ENCODE measurements around the gene SPOCD1. TPM values are rescaled to one million over a fixed set of nuclear protein-coding genes. Genes with fewer than 3 reads are reported as not detected.

Gene SPOCD1
- polyA plus RNA-seq, 1 of the 3 experiments (the other 2 are of a cell fraction): 10.7 TPM

DNA sequence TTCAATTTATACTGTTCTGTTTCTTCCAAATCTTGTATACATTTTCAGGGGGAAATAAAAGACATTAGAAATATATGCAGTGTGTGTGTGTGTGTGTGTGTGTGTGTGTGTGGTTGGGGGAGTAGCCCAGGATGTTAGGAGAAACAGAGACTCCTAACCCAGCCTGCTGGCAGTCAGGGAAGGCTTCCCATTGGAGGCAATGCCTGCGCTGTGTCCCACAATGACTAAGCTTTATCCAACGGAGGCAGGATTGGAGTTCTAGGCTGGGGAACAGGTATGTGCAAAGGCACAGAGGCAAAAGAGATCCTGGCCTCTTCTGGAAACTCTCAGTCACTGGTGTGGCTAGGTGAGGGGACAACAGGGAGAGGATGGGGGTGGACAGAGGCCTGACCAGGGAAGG, 35.2 kb downstream of the SPOCD1 start:
- Histone ChIP-seq H3K27ac (ENCODE audit: low read depth in 2 of 2, low read length in 1 of 2) (peak overlapping the region in 1 of 2 experiments; percentile 97; a peak in 2 of 4 replicates), H3K27me3 (ENCODE audit: insufficient read depth) (no peaks in the 10 kb centered on the region), H3K4me1 (ENCODE audit: control insufficient read depth in 1 of 2, insufficient read depth in 2 of 2, low read depth in 1 of 2, low read length in 1 of 2) (peaks cover 21 to 80% of the 10 kb centered on the region in 2 experiments), H3K4me2 (no peak overlapping the region), H4K20me1 (ENCODE audit: insufficient read depth) (no peaks in the 10 kb centered on the region), H3K4me3 (ENCODE audit: low read depth in 2 of 2, low read length in 1 of 2) (no peak overlapping the region), H3K9me3 (no peaks in the 10 kb centered on the region), H3K9me2 (no peaks in the 10 kb centered on the region), H2AFZ (ENCODE audit: low read depth) (no peak overlapping the region), H3K36me3 (replicated peaks in 1 of 2; ENCODE audit: control insufficient read depth in 1 of 2, insufficient read depth in 2 of 2, low read length in 1 of 2) (no peaks in the 10 kb centered on the region), H3K79me2 (ENCODE audit: insufficient read depth) (no peaks in the 10 kb centered on the region), H3F3A (replicated peaks; ENCODE audit: insufficient read depth) (peaks cover 6% of the 10 kb centered on the region), H3K9ac (no peak overlapping the region)
- no peak for DNase-seq
- TF ChIP-seq EP300 (IDR thresholded peaks at IDR 0.05; ENCODE audit: borderline replicate concordance in 1 of 2, low read depth in 1 of 2, low read length in 1 of 2) (no peak), ZBTB33 (IDR thresholded peaks at IDR 0.05; ENCODE audit: borderline replicate concordance, low read depth) (no peak), EZH2phosphoT487 (IDR thresholded peaks at IDR 0.05; ENCODE audit: borderline replicate concordance, low read depth) (no peak), MXI1 (IDR thresholded peaks at IDR 0.05; ENCODE audit: low read depth, low read length) (no peak), RFX5 (IDR thresholded peaks at IDR 0.05; ENCODE audit: low read length) (no peak), FOSL2 (IDR thresholded peaks at IDR 0.05; ENCODE audit: borderline replicate concordance, low read depth) (no peak), MEF2A (IDR thresholded peaks at IDR 0.05; ENCODE audit: borderline replicate concordance, low read depth) (no peak), TAF1 (IDR thresholded peaks at IDR 0.05; ENCODE audit: borderline replicate concordance, low read depth, low read length) (no peak), ELF1 (IDR thresholded peaks at IDR 0.05) (no peak), SMC3 (IDR thresholded peaks at IDR 0.05; ENCODE audit: low read depth, low read length) (no peak), RXRA (IDR thresholded peaks at IDR 0.05; ENCODE audit: borderline replicate concordance, low read depth) (no peak), TEAD4 (IDR thresholded peaks at IDR 0.05; ENCODE audit: borderline replicate concordance, insufficient read depth) (no peak), GABPA (IDR thresholded peaks at IDR 0.05; ENCODE audit: low read depth) (no peak), MAX (IDR thresholded peaks at IDR 0.05; ENCODE audit: low read depth) (no peak), CHD2 (IDR thresholded peaks at IDR 0.05; ENCODE audit: low read length, partially characterized antibody) (no peak)
- TF ChIP-seq, protein P1, sequence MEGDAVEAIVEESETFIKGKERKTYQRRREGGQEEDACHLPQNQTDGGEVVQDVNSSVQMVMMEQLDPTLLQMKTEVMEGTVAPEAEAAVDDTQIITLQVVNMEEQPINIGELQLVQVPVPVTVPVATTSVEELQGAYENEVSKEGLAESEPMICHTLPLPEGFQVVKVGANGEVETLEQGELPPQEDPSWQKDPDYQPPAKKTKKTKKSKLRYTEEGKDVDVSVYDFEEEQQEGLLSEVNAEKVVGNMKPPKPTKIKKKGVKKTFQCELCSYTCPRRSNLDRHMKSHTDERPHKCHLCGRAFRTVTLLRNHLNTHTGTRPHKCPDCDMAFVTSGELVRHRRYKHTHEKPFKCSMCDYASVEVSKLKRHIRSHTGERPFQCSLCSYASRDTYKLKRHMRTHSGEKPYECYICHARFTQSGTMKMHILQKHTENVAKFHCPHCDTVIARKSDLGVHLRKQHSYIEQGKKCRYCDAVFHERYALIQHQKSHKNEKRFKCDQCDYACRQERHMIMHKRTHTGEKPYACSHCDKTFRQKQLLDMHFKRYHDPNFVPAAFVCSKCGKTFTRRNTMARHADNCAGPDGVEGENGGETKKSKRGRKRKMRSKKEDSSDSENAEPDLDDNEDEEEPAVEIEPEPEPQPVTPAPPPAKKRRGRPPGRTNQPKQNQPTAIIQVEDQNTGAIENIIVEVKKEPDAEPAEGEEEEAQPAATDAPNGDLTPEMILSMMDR (IDR thresholded peaks at IDR 0.05): no peak
- TF ChIP-seq, protein P2, sequence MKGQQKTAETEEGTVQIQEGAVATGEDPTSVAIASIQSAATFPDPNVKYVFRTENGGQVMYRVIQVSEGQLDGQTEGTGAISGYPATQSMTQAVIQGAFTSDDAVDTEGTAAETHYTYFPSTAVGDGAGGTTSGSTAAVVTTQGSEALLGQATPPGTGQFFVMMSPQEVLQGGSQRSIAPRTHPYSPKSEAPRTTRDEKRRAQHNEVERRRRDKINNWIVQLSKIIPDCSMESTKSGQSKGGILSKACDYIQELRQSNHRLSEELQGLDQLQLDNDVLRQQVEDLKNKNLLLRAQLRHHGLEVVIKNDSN (IDR thresholded peaks at IDR 0.05; ENCODE audit: borderline replicate concordance, low read depth): no peak
- TF ChIP-seq, protein P3, sequence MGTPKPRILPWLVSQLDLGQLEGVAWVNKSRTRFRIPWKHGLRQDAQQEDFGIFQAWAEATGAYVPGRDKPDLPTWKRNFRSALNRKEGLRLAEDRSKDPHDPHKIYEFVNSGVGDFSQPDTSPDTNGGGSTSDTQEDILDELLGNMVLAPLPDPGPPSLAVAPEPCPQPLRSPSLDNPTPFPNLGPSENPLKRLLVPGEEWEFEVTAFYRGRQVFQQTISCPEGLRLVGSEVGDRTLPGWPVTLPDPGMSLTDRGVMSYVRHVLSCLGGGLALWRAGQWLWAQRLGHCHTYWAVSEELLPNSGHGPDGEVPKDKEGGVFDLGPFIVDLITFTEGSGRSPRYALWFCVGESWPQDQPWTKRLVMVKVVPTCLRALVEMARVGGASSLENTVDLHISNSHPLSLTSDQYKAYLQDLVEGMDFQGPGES (IDR thresholded peaks at IDR 0.05; ENCODE audit: low read depth, low read length): no peak
- WGBS (ENCODE audit: low lambda C conversion rate): 50% methylated on average over 1 of the region's 2 CpGs
- ChIA-PET POLR2A (interaction anchor here (6.1 to 6.6 kb wide), 2 partner anchors 11 to 16 kb away, joined by 58 to 67 read pairs; partner anchors contain the start of gene ADGRB2), CTCF (interaction anchor here (1.1 to 21.1 kb wide), 4 partner anchors 9 to 65 kb away, joined by 3 to 707 read pairs (median 46); partner anchors contain the start of gene ADGRB2)

Data from SK-N-SH (cell line).